Astrocyte (in vitro differentiated cells and primary cell): ENCODE results near the gene MMP27.

ENCODE experiments used
- CTCF ChIP-seq: IDR thresholded peaks from 2 replicates; pipeline ENCODE4 v1.5.1; 2011; ENCODE audit warnings: low read depth, mild to moderate bottlenecking, inconsistent platforms, low read length, moderate library complexity; ENCODE audit not compliant: insufficient read depth
- EZH2 ChIP-seq: IDR thresholded peaks from 2 replicates; pipeline ENCODE4 v1.6.1; 2012; ENCODE audit warnings: mild to moderate bottlenecking, low read length, inconsistent platforms; ENCODE audit not compliant: insufficient read depth

GRCh38 chr11:102712137-102712536, 6.6 kb upstream of the MMP27 start:
- TF ChIP-seq CTCF = no peak
- no peak for TF ChIP-seq EZH2
